GM18526 (cell line): ENCODE results near the gene SYT7.

Source experiments
- POLR2A ChIP-seq: IDR thresholded peaks from 3 replicates; pipeline ENCODE4 v1.6.1; 2011; ENCODE audit not compliant: insufficient read length; ENCODE audit errors: extremely low read depth

Gene SYT7

DNA sequence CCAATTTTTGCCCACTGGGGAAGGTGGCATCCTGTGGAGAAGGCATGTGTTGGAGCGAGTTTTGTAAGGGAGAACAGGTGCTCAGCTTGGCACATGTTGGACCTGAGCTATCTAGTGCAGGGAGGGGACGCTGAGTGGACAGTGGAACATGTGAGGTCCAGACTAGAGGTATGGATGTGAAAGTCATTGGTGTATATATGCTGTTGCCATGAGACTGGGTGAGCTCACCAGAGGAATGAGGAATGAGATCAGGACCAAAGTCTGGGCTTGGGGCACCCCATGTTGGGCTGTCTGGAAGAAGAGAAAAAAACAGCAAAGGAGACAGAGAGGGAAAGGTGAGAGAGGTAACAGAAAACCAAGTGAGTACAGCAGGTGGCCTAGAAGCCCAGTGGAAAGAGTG lies 12.3 kb upstream of the SYT7 start:
- no peak for TF ChIP-seq POLR2A

- TF ChIP-seq POLR2A: no peak
Measured at GRCh38 chr11:61592176-61592575, 11.3 kb upstream of the SYT7 start.

- no peak for TF ChIP-seq POLR2A
Measured at GRCh38 chr11:61589961-61590360, 9.1 kb upstream of the SYT7 start.

DNA sequence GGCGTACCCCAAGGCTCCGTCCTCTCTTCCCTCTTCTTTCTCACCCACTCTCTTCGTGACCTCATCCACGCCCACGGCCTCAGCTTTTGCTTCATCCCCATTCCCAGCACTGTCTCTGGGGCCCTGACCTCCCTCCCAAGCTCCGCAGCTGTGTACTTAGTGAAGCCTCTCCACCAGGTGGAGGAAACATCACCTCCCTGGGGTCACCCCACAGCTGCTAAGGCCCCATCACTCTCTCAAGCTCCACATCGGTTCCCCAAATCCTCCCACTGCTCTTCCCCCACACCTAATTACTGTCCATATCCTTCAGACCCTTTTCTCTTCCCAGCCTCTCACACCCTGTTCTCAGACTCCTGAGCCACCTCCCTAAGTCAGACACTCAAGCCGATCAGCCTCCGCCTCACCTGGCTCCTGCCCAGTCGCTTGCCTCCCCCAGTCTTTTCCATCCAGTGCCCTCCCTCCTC lies 7.9 kb upstream of the SYT7 start:
- TF ChIP-seq POLR2A: no peak

- no peak for TF ChIP-seq POLR2A
Measured at GRCh38 chr11:61587951-61588727, 7.3 kb upstream of the SYT7 start.

GRCh38 chr11:61587541-61587941 lies 6.7 kb upstream of the SYT7 start:
- TF ChIP-seq POLR2A: no peak

GRCh38 chr11:61586792-61587430 lies 6.0 kb upstream of the SYT7 start:
- TF ChIP-seq POLR2A: no peak

DNA sequence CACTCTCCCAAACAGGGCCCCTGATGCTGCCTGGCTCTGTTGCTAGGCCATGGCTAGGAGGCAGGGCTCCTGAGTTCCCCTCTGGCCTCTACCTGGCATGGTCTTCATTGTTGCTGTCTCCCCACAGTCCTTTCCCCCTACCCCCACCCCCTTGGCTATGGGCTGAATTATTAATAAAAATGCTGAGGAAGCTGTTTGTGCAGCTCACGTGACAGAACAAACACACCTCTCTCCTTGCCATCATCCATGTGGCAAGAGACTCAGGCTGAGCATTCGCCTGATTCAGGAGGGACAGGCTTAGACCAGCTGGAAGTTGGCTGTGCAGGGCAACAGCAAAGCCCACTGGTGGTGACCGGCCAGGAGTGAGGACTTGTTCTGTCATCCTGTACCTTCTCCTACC lies 4.2 kb upstream of the SYT7 start:
- TF ChIP-seq POLR2A: no peak

DNA sequence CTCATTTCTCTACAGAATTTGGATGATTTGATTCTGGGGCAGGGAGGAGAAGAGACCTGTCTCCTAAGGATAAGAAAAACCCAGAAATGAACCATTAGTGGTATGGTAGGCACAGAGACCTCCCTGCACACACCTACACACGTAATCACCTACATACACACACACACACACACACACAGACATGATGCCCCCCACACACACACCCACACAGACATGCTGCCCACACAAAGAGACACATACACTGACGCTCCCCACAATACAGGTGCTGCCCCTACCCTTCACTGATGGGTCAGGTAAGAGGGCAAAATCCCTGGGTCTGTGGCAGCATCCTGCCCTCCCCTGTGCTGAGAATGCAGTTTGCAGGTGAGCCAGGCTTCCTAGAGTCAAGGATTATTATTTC lies 1.1 kb upstream of the SYT7 start:
- no peak for TF ChIP-seq POLR2A

DNA sequence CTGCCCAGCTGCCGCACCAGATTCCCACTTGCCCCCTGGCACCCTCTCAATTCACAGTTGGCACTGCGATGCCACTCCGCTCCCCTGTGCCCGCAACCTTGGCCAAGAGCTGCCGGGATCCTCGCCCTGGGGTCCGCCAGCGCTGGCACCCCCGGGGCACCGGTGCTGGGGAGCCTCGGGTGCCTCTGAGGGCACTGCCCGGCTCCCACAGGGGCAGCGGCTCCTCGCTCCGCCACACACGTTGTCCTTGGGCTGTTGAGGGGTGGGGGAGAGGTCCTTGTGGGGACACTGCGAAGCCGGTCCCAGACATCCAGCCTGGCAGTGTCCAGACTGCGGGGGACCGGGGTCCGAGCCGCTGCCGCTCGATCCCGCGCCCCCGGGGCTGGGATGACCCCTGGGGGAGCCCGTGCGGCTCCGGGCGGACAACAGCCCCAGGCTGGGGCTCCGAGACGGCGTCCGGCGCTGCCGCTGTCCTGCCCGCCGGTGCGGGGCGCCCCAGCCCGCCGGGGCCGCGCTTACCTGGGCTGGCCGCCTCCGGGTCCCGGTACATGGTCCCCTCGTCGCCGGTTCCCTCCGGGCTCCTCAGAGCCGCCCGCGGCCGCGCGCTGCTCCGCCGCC lies 496 bp downstream of the SYT7 start:
- TF ChIP-seq POLR2A: no peak

GRCh38 chr11:61579676-61580270 lies 1.1 kb downstream of the SYT7 start:
- no peak for TF ChIP-seq POLR2A

- TF ChIP-seq POLR2A: no peak
Measured at GRCh38 chr11:61578819-61579675, 1.8 kb downstream of the SYT7 start.

- no peak for TF ChIP-seq POLR2A
Measured at GRCh38 chr11:61577383-61578118, 3.3 kb downstream of the SYT7 start.
